A549 (cell line): ENCODE data around the gene SYT13.

Experiments used
- BHLHE40 ChIP-seq: IDR thresholded peaks from 2 replicates; pipeline ENCODE4 v1.6.1; 2012; ENCODE audit warnings: low read depth, low read length, inconsistent platforms
- FOSL2 ChIP-seq, 2 experiments: fragments of 450-650 bp in 1 of 2; fragments of >200 bp in 1 of 2; sonication (Bioruptor Twin) in 1 of 2; formaldehyde crosslinking; IDR thresholded peaks; 2 replicates each; pipeline versions ENCODE4 v1.5.0 to v1.6.1; 2016 to 2020; ENCODE audit warnings: mild to moderate bottlenecking in 1 of 2, moderate library complexity in 1 of 2
- KDM1A ChIP-seq: fragments of 200-600 bp; sonication (generic); IDR thresholded peaks from 2 replicates; pipeline ENCODE4 v1.6.1; 2016; ENCODE audit warnings: low read depth, mild to moderate bottlenecking
- POLR2A ChIP-seq: IDR thresholded peaks from 2 replicates; pipeline ENCODE4 v1.6.1; 2012; ENCODE audit warnings: mild to moderate bottlenecking, low read length
- RARB ChIP-seq: fragments of 250-450 bp; sonication (Bioruptor Pico); IDR thresholded peaks from 2 replicates; pipeline ENCODE4 v1.8.0; 2021; ENCODE audit warnings: mild to moderate bottlenecking, moderate library complexity
- RNF2 ChIP-seq: fragments of 200-600 bp; sonication (generic); IDR thresholded peaks from 2 replicates; pipeline ENCODE4 v1.6.1; 2016; ENCODE audit warnings: low read depth, mild to moderate bottlenecking, antibody characterized with exemption, moderate library complexity, borderline replicate concordance
- TF ChIP-seq, protein P1 (sequence below): fragments of >200 bp; sonication (Bioruptor Twin); formaldehyde crosslinking; IDR thresholded peaks from 3 replicates; pipeline ENCODE4 v1.5.1; 2016
- TF ChIP-seq, protein P2 (sequence below): IDR thresholded peaks from 2 replicates; pipeline ENCODE4 v1.6.1; 2012
- TF ChIP-seq, protein P3 (sequence below): fragments of 150-350 bp; IDR thresholded peaks from 2 replicates; pipeline ENCODE4 v1.6.1; 2014; ENCODE audit warnings: low read depth, mild to moderate bottlenecking, low read length
- TF ChIP-seq, protein P4 (sequence below): fragments of 200-600 bp; sonication (generic); IDR thresholded peaks from 2 replicates; pipeline ENCODE4 v1.6.1; 2016; ENCODE audit warnings: antibody characterized with exemption, mild to moderate bottlenecking, moderate library complexity
- TF ChIP-seq, protein P5 (sequence below): IDR thresholded peaks from 2 replicates; pipeline ENCODE4 v1.6.1; 2012
- TF ChIP-seq, protein P6 (sequence below): fragments of 450-650 bp; IDR thresholded peaks from 2 replicates; pipeline ENCODE4 v1.6.1; 2014; ENCODE audit warnings: antibody characterized with exemption
- TF ChIP-seq, protein P7 (sequence below): fragments of 250-450 bp; sonication (Bioruptor Pico); IDR thresholded peaks from 2 replicates; pipeline ENCODE4 v1.5.0; 2021; ENCODE audit warnings: mild to moderate bottlenecking, moderate library complexity, borderline replicate concordance

DNA sequence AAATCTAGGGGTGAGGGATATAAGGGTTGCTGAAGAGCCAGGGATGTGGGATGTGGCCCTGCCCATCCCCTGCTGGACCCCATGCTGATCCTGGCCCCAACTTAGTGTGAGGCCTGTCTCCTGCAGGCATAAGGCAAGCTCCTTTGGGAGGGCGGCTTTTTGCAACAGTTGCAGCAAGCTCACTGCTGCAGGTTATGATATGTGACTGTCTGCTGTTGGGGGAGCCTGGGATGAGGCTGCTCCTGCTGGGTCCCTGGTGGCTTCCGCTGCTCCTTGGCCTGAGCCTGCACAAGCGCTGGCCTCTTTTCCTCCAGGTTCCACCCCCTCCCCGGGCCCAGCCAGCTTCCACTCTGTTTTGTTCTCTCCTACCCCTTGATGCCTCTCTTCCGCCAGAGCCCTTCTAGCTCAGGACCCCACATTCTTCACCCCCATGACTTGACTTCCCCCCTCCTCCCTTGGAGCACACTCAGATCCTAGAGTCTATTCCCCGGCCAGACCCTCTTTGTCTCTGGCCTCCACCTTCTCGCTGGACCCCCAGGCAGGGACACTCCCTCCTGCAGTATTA lies 35.0 kb upstream of the SYT13 start:
- TF ChIP-seq, protein P1, sequence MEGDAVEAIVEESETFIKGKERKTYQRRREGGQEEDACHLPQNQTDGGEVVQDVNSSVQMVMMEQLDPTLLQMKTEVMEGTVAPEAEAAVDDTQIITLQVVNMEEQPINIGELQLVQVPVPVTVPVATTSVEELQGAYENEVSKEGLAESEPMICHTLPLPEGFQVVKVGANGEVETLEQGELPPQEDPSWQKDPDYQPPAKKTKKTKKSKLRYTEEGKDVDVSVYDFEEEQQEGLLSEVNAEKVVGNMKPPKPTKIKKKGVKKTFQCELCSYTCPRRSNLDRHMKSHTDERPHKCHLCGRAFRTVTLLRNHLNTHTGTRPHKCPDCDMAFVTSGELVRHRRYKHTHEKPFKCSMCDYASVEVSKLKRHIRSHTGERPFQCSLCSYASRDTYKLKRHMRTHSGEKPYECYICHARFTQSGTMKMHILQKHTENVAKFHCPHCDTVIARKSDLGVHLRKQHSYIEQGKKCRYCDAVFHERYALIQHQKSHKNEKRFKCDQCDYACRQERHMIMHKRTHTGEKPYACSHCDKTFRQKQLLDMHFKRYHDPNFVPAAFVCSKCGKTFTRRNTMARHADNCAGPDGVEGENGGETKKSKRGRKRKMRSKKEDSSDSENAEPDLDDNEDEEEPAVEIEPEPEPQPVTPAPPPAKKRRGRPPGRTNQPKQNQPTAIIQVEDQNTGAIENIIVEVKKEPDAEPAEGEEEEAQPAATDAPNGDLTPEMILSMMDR, result no peak
- TF ChIP-seq POLR2A (no peak), RARB (no peak), FOSL2 (IDR thresholded peaks at IDR 0.05) (no peak), FOSL2 (CRISPR knock-in tag; IDR thresholded peaks at IDR 0.05) (no peak), KDM1A (no peak), RNF2 (no peak), BHLHE40 (no peak)
- TF ChIP-seq, protein P2, sequence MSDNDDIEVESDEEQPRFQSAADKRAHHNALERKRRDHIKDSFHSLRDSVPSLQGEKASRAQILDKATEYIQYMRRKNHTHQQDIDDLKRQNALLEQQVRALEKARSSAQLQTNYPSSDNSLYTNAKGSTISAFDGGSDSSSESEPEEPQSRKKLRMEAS, result no peak
- TF ChIP-seq, protein P3, sequence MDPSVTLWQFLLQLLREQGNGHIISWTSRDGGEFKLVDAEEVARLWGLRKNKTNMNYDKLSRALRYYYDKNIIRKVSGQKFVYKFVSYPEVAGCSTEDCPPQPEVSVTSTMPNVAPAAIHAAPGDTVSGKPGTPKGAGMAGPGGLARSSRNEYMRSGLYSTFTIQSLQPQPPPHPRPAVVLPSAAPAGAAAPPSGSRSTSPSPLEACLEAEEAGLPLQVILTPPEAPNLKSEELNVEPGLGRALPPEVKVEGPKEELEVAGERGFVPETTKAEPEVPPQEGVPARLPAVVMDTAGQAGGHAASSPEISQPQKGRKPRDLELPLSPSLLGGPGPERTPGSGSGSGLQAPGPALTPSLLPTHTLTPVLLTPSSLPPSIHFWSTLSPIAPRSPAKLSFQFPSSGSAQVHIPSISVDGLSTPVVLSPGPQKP, result no peak
- TF ChIP-seq, protein P4, sequence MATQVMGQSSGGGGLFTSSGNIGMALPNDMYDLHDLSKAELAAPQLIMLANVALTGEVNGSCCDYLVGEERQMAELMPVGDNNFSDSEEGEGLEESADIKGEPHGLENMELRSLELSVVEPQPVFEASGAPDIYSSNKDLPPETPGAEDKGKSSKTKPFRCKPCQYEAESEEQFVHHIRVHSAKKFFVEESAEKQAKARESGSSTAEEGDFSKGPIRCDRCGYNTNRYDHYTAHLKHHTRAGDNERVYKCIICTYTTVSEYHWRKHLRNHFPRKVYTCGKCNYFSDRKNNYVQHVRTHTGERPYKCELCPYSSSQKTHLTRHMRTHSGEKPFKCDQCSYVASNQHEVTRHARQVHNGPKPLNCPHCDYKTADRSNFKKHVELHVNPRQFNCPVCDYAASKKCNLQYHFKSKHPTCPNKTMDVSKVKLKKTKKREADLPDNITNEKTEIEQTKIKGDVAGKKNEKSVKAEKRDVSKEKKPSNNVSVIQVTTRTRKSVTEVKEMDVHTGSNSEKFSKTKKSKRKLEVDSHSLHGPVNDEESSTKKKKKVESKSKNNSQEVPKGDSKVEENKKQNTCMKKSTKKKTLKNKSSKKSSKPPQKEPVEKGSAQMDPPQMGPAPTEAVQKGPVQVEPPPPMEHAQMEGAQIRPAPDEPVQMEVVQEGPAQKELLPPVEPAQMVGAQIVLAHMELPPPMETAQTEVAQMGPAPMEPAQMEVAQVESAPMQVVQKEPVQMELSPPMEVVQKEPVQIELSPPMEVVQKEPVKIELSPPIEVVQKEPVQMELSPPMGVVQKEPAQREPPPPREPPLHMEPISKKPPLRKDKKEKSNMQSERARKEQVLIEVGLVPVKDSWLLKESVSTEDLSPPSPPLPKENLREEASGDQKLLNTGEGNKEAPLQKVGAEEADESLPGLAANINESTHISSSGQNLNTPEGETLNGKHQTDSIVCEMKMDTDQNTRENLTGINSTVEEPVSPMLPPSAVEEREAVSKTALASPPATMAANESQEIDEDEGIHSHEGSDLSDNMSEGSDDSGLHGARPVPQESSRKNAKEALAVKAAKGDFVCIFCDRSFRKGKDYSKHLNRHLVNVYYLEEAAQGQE, result no peak
- TF ChIP-seq, protein P5, sequence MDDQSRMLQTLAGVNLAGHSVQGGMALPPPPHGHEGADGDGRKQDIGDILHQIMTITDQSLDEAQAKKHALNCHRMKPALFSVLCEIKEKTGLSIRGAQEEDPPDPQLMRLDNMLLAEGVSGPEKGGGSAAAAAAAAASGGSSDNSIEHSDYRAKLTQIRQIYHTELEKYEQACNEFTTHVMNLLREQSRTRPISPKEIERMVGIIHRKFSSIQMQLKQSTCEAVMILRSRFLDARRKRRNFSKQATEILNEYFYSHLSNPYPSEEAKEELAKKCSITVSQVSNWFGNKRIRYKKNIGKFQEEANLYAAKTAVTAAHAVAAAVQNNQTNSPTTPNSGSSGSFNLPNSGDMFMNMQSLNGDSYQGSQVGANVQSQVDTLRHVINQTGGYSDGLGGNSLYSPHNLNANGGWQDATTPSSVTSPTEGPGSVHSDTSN, result no peak
- TF ChIP-seq, protein P6, sequence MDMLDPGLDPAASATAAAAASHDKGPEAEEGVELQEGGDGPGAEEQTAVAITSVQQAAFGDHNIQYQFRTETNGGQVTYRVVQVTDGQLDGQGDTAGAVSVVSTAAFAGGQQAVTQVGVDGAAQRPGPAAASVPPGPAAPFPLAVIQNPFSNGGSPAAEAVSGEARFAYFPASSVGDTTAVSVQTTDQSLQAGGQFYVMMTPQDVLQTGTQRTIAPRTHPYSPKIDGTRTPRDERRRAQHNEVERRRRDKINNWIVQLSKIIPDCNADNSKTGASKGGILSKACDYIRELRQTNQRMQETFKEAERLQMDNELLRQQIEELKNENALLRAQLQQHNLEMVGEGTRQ, result no peak
- TF ChIP-seq, protein P7, sequence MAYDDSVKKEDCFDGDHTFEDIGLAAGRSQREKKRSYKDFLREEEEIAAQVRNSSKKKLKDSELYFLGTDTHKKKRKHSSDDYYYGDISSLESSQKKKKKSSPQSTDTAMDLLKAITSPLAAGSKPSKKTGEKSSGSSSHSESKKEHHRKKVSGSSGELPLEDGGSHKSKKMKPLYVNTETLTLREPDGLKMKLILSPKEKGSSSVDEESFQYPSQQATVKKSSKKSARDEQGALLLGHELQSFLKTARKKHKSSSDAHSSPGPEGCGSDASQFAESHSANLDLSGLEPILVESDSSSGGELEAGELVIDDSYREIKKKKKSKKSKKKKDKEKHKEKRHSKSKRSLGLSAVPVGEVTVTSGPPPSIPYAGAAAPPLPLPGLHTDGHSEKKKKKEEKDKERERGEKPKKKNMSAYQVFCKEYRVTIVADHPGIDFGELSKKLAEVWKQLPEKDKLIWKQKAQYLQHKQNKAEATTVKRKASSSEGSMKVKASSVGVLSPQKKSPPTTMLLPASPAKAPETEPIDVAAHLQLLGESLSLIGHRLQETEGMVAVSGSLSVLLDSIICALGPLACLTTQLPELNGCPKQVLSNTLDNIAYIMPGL, result no peak
